Small intestine (tissue), 7 donors: ENCODE measurements around the gene TJP3. TPM values are rescaled to one million over a fixed set of nuclear protein-coding genes. Genes with fewer than 3 reads are reported as not detected.
A peak's percentile ranks its signal among the peaks of the same experiment; 100 is the strongest.
"Not testable (repeated sequence)": the region's sequence is repeated elsewhere in the genome, so short reads cannot be mapped to it uniquely, and the experiment has no call there.

Experiments used
- DNase-seq, 2 donors: peaks; one replicate each; pipeline versions ENCODE4 v3.0.0 to v3.0.0-alpha.2; 2013
- FAIRE-seq: peaks from 2 replicates; lab custom pipeline; 2012; peaks lifted over from hg19 to GRCh38; lab: Jason Lieb, UNC
- H3K27ac ChIP-seq, 3 donors: one replicate each; pipeline ENCODE4 v1.5.1; 2013; ENCODE audit warnings: low read length in 2 of 3, mild to moderate bottlenecking in 2 of 3, control low read depth in 1 of 3, inconsistent platforms in 1 of 3, low read depth in 1 of 3, moderate library complexity in 1 of 3
- H3K27me3 ChIP-seq, 3 donors: one replicate each; pipeline ENCODE4 v1.6.1; 2013; ENCODE audit warnings: low read length in 3 of 3, inconsistent platforms in 1 of 3; ENCODE audit not compliant: control insufficient read depth in 3 of 3, insufficient read depth in 3 of 3
- H3K36me3 ChIP-seq, 3 donors: one replicate each; pipeline ENCODE4 v1.6.1; 2013; ENCODE audit warnings: low read length in 3 of 3, inconsistent platforms in 1 of 3, low read depth in 1 of 3, mild to moderate bottlenecking in 1 of 3, moderate library complexity in 1 of 3; ENCODE audit not compliant: control insufficient read depth in 3 of 3, insufficient read depth in 2 of 3
- H3K4me1 ChIP-seq, 3 donors: one replicate each; pipeline ENCODE4 v1.6.1; 2013; ENCODE audit warnings: low read length in 2 of 3, inconsistent platforms in 1 of 3, low read depth in 1 of 3, mild to moderate bottlenecking in 1 of 3, moderate library complexity in 1 of 3; ENCODE audit not compliant: control insufficient read depth in 3 of 3, insufficient read depth in 2 of 3
- H3K4me3 ChIP-seq, 3 donors: one replicate each; pipeline ENCODE4 v1.5.1; 2013; ENCODE audit warnings: low read length in 3 of 3, control low read depth in 1 of 3, inconsistent platforms in 1 of 3, low read depth in 1 of 3, mild to moderate bottlenecking in 1 of 3, moderate library complexity in 1 of 3
- H3K9me3 ChIP-seq, 2 donors: one replicate each; pipeline ENCODE4 v1.6.1; 2013; ENCODE audit warnings: low read depth in 1 of 2, low read length in 1 of 2; ENCODE audit not compliant: control insufficient read depth in 2 of 2, insufficient read depth in 1 of 2
- WGBS, 3 donors: extraction: QIAGEN DNeasy Blood & Tissue Kit; methylation state at CpG; one replicate each; pipeline ENCODE4 v1.1.7; 2013; 5-methylcytosine and 5-hydroxymethylcytosine counted together
- polyA plus RNA-seq, 4 donors: library from polyadenylated mRNA; stranded (reverse) in 3 of 4; unstranded in 1 of 4; fragments of 200-250 nt in 3 of 4; fragments of 120-200 nt in 1 of 4; gene quantifications; one replicate each; pipeline versions ENCODE4 v1.2.1 to v1.2.3, GENCODE V29; 2013
- donor health status: healthy with polysubstance abuse.
- donor health status: control.
- donor health status: control.
- donor health status: Bipolar disorder and iron deficiency.
- donor health status: healthy.

The TJP3 gene
- polyA plus RNA-seq, 4 donors = 74.5 to 385 (median 188) TPM

GRCh38 chr19:3745363-3746045 is 37.3 kb downstream of the TJP3 start:
- Histone ChIP-seq H3K27ac (no peak overlapping the region), H3K4me1 (no peaks in the 10 kb centered on the region), H3K9me3 (peaks cover 0 to 4% of the 10 kb centered on the region in 2 donors), H3K36me3 (peaks cover 5 to 79% (median 27%) of the 10 kb centered on the region in 3 donors), H3K4me3 (no peak overlapping the region), H3K27me3 (no peaks in the 10 kb centered on the region)
- 65 to 70% (median 67%) methylated on average over 8 of the region's 8 CpGs for WGBS, 3 donors
- no peak for DNase-seq
- FAIRE-seq = no peak

DNA sequence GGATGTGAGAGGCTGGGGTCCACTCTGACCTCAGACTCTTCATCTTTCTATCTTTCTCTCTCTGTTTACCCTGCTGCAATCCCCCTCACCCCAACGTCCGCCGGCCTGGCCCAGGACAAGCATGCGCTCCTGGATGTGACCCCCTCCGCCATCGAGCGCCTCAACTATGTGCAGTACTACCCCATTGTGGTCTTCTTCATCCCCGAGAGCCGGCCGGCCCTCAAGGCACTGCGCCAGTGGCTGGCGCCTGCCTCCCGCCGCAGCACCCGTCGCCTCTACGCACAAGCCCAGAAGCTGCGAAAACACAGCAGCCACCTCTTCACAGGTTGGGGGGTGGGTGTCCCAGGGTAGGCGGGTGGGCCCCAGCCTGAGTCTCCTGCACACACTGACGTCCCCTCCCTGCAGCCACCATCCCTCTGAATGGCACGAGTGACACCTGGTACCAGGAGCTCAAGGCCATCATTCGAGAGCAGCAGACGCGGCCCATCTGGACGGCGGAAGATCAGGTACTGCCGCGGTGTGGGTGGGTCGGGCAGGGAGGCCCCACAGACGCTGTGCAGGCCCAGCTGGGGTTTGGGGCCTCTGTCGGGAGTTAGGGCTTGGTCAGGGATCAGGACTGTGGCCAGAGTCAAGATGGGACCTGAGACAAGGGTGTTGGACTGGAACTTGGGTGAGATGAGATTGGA is 38.3 kb downstream of the TJP3 start:
- no peak overlapping the region for H3K4me3 ChIP-seq
- 75 to 86% (median 84%) methylated on average over 31 of the region's 31 CpGs for WGBS, 3 donors
- H3K27me3 ChIP-seq = no peaks in the 10 kb centered on the region
- FAIRE-seq = no peak
- peaks cover 9 to 79% (median 32%) of the 10 kb centered on the region in 3 donors for H3K36me3 ChIP-seq
- H3K4me1 ChIP-seq = no peaks in the 10 kb centered on the region
- no peak for DNase-seq
- peaks cover 0 to 4% of the 10 kb centered on the region in 2 donors for H3K9me3 ChIP-seq
- H3K27ac ChIP-seq = no peak overlapping the region

DNA sequence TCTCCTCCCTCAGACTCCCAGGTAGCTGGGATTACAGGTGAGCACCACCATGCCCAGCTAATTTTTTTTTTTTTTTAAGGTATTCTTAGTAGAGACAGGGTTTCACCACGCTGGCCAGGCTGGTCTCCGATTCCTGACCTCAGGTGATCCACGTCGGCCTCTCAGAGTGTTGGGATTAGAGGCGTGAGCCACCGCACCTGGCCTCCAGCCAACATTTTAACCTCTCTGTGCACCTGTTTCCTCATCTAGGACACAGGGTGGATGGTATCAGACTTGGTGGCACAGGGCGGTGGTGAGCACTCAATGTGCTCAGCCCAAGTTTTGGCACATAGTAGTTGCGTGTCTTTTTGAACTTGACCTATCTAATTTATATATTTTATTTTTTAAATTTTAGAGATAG is 40.8 kb downstream of the TJP3 start:
- no peak for FAIRE-seq
- H3K36me3 ChIP-seq = peaks cover 10 to 88% (median 26%) of the 10 kb centered on the region in 3 donors
- WGBS, 3 donors = 50 to 72% (median 65%) methylated on average over 8 of the region's 8 CpGs

GRCh38 chr19:3750211-3750610 is 42.0 kb downstream of the TJP3 start:
- Histone ChIP-seq H3K36me3 (peaks cover 10 to 86% (median 26%) of the 10 kb centered on the region in 3 donors), H3K27ac (no peak overlapping the region), H3K4me3 (no peak overlapping the region), H3K27me3 (no peaks in the 10 kb centered on the region), H3K9me3 (peaks cover 0 to 4% of the 10 kb centered on the region in 2 donors), H3K4me1 (no peaks in the 10 kb centered on the region)
- DNase-seq (no peak), FAIRE-seq (no peak)
- WGBS, 3 donors = 99 to 100% (median 100%) methylated on average over 2 of the region's 2 CpGs

More for the DNA sequence above, 40.8 kb downstream of the TJP3 start:
- Histone ChIP-seq H3K9me3 (peaks cover 0 to 4% of the 10 kb centered on the region in 2 donors), H3K27ac (no peak overlapping the region), H3K4me3 (no peak overlapping the region), H3K4me1 (no peaks in the 10 kb centered on the region), H3K27me3 (no peaks in the 10 kb centered on the region)
- DNase-seq = peak in 1 of 2 donors; percentile 26

DNA sequence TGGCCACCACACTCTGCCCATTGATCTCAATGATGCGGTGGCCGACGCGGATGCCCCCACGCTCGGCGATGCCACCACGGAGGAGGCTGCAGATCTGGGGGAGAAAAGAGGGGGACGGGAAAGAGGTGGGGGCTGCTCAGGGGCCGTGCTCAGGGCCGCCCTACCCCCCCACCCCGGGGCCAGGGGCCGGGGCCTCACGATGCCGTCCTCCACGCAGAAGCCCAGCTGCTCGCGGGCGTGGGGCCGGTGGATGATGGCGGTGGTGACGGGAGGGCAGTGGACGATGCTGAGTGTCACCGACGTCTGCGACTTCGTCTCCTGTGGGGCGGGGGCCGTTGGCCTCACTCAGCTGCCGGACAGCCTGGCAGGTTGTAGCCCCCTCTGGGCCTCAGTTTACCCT is 43.1 kb downstream of the TJP3 start:
- peaks cover 10 to 78% (median 23%) of the 10 kb centered on the region in 3 donors for H3K36me3 ChIP-seq
- no peaks in the 10 kb centered on the region for H3K27me3 ChIP-seq
- FAIRE-seq (no peak), DNase-seq (no peak)
- no peaks in the 10 kb centered on the region for H3K4me1 ChIP-seq
- no peak overlapping the region for H3K27ac ChIP-seq
- H3K9me3 ChIP-seq = peaks cover 0 to 4% of the 10 kb centered on the region in 2 donors
- WGBS, 3 donors = 93 to 98% (median 94%) methylated on average over 20 to 30 of the region's 30 CpGs
- H3K4me3 ChIP-seq = no peak overlapping the region

- DNase-seq (no peak), FAIRE-seq (no peak)
- WGBS, 3 donors = 80 to 87% (median 85%) methylated on average over 20 to 25 of the region's 25 CpGs
- H3K36me3 ChIP-seq = peaks cover 10 to 72% (median 21%) of the 10 kb centered on the region in 3 donors
- no peak overlapping the region for H3K4me3 ChIP-seq
- H3K27me3 ChIP-seq = no peaks in the 10 kb centered on the region
- H3K4me1 ChIP-seq = no peaks in the 10 kb centered on the region
- H3K9me3 ChIP-seq = peaks cover 0 to 4% of the 10 kb centered on the region in 2 donors
- no peak overlapping the region for H3K27ac ChIP-seq
These were observed 44.3 kb downstream of the TJP3 start for GRCh38 chr19:3752492-3752891.

- Histone ChIP-seq H3K4me3 (no peak overlapping the region), H3K27me3 (no peaks in the 10 kb centered on the region), H3K4me1 (no peaks in the 10 kb centered on the region), H3K9me3 (peaks cover 0 to 4% of the 10 kb centered on the region in 2 donors), H3K27ac (no peak overlapping the region), H3K36me3 (peaks cover 10 to 73% (median 15%) of the 10 kb centered on the region in 3 donors)
- DNase-seq (no peak), FAIRE-seq (no peak)
- WGBS, 3 donors = 94 to 96% (median 95%) methylated on average over 37 to 51 of the region's 51 CpGs
These were observed 45.6 kb downstream of the TJP3 start for GRCh38 chr19:3753631-3754410.

GRCh38 chr19:3757705-3758104 is 49.5 kb downstream of the TJP3 start:
- H3K36me3 ChIP-seq = peaks cover 0 to 47% (median 0%) of the 10 kb centered on the region in 3 donors
- not testable (repeated sequence) for H3K9me3 ChIP-seq, H3K4me3 ChIP-seq, H3K27ac ChIP-seq, H3K27me3 ChIP-seq, FAIRE-seq, H3K4me1 ChIP-seq, DNase-seq
- 95 to 96% (median 96%) methylated on average over 7 of the region's 7 CpGs for WGBS, 3 donors
